ENCODE measurements around the gene ERCC2.

DNA sequence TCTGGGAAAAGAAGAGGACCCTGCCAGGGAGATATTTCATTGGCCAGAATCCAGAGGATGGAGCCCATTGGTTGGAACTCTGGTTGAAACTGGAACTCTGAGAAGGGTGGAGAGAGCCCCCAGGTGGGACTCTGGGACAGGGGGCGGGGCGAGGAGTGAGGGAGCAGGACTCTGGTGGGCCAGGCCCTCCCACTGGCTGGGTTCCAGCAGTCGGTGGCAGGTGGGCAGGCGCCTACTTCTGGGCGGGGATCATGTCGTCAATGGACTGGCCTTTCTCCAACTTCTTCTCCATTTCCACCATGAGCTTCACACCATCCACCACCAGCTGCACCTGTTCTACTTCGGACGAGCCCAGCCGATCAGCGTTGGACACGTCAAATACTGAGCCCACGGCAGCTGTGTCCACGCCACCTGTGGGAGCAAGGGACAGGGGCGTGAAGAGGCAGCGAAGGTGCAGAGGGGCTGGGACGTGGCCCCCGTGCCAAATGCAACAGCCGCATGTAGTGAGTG, 63.8 kb downstream of the ERCC2 start:
- TF ChIP-seq, protein P1, sequence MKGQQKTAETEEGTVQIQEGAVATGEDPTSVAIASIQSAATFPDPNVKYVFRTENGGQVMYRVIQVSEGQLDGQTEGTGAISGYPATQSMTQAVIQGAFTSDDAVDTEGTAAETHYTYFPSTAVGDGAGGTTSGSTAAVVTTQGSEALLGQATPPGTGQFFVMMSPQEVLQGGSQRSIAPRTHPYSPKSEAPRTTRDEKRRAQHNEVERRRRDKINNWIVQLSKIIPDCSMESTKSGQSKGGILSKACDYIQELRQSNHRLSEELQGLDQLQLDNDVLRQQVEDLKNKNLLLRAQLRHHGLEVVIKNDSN (IDR thresholded peaks at IDR 0.05): no peak
- TF ChIP-seq TEAD4 (IDR thresholded peaks at IDR 0.05) (no peak), ZBTB7A (IDR thresholded peaks at IDR 0.05; ENCODE audit: low read depth) (no peak), EP300 (IDR thresholded peaks at IDR 0.05; ENCODE audit: borderline replicate concordance) (no peak), EGR1 (IDR thresholded peaks at IDR 0.05) (no peak), FOXM1 (IDR thresholded peaks at IDR 0.05; ENCODE audit: borderline replicate concordance, low read depth) (no peak), YY1 (IDR thresholded peaks at IDR 0.05; ENCODE audit: low read depth) (peak; percentile 9; the same call in 1 of the 2 replicates), TAF1 (IDR thresholded peaks at IDR 0.05; ENCODE audit: low read depth) (no peak), CEBPB (IDR thresholded peaks at IDR 0.05) (no peak), NFIC (IDR thresholded peaks at IDR 0.05) (peak; percentile 78)
- TF ChIP-seq, protein P2, sequence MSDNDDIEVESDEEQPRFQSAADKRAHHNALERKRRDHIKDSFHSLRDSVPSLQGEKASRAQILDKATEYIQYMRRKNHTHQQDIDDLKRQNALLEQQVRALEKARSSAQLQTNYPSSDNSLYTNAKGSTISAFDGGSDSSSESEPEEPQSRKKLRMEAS (IDR thresholded peaks at IDR 0.05): peak; percentile 90
- TF ChIP-seq, protein P3, sequence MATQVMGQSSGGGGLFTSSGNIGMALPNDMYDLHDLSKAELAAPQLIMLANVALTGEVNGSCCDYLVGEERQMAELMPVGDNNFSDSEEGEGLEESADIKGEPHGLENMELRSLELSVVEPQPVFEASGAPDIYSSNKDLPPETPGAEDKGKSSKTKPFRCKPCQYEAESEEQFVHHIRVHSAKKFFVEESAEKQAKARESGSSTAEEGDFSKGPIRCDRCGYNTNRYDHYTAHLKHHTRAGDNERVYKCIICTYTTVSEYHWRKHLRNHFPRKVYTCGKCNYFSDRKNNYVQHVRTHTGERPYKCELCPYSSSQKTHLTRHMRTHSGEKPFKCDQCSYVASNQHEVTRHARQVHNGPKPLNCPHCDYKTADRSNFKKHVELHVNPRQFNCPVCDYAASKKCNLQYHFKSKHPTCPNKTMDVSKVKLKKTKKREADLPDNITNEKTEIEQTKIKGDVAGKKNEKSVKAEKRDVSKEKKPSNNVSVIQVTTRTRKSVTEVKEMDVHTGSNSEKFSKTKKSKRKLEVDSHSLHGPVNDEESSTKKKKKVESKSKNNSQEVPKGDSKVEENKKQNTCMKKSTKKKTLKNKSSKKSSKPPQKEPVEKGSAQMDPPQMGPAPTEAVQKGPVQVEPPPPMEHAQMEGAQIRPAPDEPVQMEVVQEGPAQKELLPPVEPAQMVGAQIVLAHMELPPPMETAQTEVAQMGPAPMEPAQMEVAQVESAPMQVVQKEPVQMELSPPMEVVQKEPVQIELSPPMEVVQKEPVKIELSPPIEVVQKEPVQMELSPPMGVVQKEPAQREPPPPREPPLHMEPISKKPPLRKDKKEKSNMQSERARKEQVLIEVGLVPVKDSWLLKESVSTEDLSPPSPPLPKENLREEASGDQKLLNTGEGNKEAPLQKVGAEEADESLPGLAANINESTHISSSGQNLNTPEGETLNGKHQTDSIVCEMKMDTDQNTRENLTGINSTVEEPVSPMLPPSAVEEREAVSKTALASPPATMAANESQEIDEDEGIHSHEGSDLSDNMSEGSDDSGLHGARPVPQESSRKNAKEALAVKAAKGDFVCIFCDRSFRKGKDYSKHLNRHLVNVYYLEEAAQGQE (IDR thresholded peaks at IDR 0.05; ENCODE audit: low read depth): no peak
